Activated T-cell treated with anti-CD3 and anti-CD28 coated beads for 1 hour (primary cell): ENCODE results near the gene NAP1L3.

Experiments used
- DNase-seq: peaks from one replicate; pipeline ENCODE4 v3.0.0-alpha.2; 2020; ENCODE audit warnings: low read depth

The NAP1L3 gene, protein sequence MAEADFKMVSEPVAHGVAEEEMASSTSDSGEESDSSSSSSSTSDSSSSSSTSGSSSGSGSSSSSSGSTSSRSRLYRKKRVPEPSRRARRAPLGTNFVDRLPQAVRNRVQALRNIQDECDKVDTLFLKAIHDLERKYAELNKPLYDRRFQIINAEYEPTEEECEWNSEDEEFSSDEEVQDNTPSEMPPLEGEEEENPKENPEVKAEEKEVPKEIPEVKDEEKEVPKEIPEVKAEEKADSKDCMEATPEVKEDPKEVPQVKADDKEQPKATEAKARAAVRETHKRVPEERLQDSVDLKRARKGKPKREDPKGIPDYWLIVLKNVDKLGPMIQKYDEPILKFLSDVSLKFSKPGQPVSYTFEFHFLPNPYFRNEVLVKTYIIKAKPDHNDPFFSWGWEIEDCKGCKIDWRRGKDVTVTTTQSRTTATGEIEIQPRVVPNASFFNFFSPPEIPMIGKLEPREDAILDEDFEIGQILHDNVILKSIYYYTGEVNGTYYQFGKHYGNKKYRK

GRCh38 chrX:93673056-93673868 is at the start of gene NAP1L3:
Gene NAP1L3, minus strand, starts transcription at chrX:93673578. Its CDS starts 274 bp downstream, at chrX:93673304.
- DNase-seq, result peak; percentile 28

DNA sequence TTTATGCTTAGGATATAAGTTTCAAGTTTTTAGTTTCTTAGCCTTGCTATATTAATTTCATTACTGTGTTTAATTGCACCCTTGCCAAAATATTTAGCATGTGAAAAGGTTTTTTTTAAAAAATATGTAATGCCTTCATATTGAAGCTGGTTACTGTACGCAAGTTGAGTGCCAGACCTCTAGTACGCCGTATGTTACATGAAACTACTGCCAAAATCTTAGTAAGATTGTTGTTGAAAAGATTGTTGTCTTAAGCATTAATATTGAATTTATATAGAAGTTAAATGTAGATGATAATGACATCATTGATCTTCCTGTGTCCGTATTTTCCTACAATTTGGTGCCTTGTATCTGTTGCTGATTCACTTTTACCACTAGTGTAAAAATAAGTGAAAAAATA is 37.7 kb upstream of the NAP1L3 start:
- no peak for DNase-seq

DNA sequence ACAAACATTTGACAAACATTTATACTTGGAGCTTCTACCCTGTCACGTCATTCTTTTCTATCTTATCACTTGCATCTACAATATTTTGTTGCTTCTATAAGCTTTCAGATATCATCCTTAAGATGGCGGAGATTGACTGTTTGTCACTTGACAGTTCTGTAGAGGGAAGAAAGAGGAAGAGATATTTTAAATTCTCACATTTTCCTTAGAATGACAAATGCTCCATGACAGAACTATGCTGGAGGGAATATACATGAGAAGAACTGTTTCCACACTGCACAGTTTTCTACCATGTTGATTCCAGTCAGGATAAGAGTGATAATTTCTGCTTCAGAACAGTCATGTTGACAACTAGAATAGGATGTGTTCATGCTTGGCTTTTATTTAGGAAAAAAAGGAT is 30.3 kb upstream of the NAP1L3 start:
- DNase-seq, result no peak

GRCh38 chrX:93695981-93696380 is 22.6 kb upstream of the NAP1L3 start:
- no peak for DNase-seq

DNA sequence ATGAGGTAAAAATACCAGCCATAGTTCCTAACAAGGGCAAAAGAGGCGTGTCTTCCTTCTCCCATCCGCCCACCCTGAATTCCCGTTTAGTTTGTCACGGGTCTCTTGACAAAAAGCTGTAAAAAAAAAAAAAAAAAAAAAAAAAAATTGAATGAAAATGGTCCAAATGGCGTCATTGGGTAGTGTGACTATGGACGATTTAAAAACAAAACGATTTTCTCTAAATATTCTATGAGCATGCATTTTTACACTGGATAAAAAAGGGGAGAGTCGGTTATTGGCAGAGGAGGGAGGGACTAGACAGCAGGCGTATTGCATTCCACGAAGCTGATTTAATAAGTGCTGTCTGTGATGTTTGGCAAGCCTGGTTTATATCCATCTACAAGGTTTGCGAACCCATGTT is 492 bp upstream of the NAP1L3 start, which contains the start of gene FAM133A:
Gene FAM133A, plus strand, starts transcription at position 338 of the 403 bp plus-strand sequence. CDS start 35,214 bp downstream, outside the sequence.
- no peak for DNase-seq

- DNase-seq, result no peak
Measured at GRCh38 chrX:93660575-93660974, 12.8 kb downstream of the NAP1L3 start.

DNA sequence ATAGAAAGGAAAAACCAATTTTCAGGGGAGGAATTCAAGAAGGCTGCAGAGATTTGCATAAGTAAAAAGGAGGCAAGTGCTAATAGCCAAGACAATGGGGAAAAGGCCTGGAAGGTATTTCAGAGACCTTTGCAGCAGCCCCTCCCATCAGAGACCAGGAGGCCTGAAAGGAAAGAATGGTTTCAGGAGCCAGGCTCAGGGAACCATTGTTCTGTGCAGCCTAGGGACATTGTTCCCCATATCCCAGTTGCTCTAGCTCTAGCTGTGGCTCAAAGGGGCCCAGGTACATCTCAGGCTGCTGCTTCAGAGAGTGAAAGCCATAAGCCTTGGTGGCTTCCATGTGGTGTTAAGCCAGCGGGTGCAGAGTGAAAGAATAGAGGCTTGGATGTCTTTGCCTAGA is 24.0 kb downstream of the NAP1L3 start:
- DNase-seq, result no peak

DNA sequence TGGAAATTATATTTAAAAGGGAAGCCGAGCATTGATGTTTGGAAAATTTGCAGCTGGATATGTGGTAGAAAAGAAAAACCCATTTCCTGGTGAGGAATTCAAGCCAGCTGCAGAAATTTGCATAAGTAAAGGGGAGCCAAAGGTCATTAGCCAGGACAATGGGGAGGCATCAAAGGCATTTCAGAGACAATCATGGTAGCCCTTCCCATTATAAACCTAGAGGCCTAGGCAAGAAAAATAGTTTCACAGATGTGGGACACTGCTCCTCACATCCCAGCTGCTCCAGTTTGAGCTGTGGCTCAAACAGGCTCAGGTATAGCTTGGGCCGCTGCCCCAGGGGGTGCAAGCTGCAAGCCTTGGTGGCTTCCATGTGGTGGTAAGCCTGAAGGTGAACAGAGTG is 35.8 kb downstream of the NAP1L3 start:
- DNase-seq, result no peak
